Gastrocnemius medialis (tissue), 4 donors: Measurements from ENCODE around the gene HTR7.

Experiments used
- CTCF ChIP-seq, 5 experiments: fragments of 450-650 bp in 3 of 5; fragments of 200-600 bp in 2 of 5; sonication (generic) in 2 of 5; IDR thresholded peaks in 4 of 5; conservative IDR thresholded peaks in 1 of 5; 1 replicate in 4 of 5; 2 replicates in 1 of 5; pipeline ENCODE4 v1.5.1; 2016 to 2019; ENCODE audit warnings: antibody characterized with exemption in 5 of 5, mild to moderate bottlenecking in 3 of 5, moderate library complexity in 3 of 5
- POLR2A ChIP-seq, 2 donors: fragments of 450-650 bp; IDR thresholded peaks; one replicate each; pipeline ENCODE4 v1.6.1; 2017; ENCODE audit warnings: antibody characterized with exemption in 2 of 2, mild to moderate bottlenecking in 2 of 2, moderate library complexity in 2 of 2

GRCh38 chr10:90859321-90859751 lies 1.5 kb upstream of the HTR7 start:
- no peak for TF ChIP-seq CTCF (IDR thresholded peaks at IDR 0.05 in 4 of 5, conservative IDR thresholded peaks at IDR 0.05 in 1 of 5)
- no peak for TF ChIP-seq POLR2A (IDR thresholded peaks at IDR 0.05)
